B cell (primary cell): ENCODE results near the gene CHD9NB. TPM values are rescaled to one million over a fixed set of nuclear protein-coding genes. Genes with fewer than 3 reads are reported as not detected.

Source experiments
- ATAC-seq: fragments of 200-7000 bp; cut with Tn5 transposase; one replicate; pipeline ENCODE4 v1.10.0; 2021; ENCODE audit warnings: low read depth, mild to moderate bottlenecking, moderate number of reproducible peaks, moderate library complexity
- CTCF ChIA-PET: fragments of 350-600 bp; sonication (Branson Sonifier 250); formaldehyde crosslinking; loops from one replicate; lab custom pipeline; 2021; ENCODE audit warnings: antibody characterized with exemption, inconsistent platforms; lab: Charles Lee
- POLR2A ChIA-PET: fragments of 350-600 bp; sonication (Branson Sonifier 250); formaldehyde crosslinking; loops from one replicate; lab custom pipeline; 2021; ENCODE audit warnings: antibody characterized with exemption; lab: Charles Lee
- DNase-seq: peaks from one replicate; pipeline ENCODE4 v3.0.0; 2013
- H2AFZ ChIP-seq: 2 replicates; pipeline ENCODE4 v1.6.1; 2012; ENCODE audit warnings: mild to moderate bottlenecking, low read depth, low read length; ENCODE audit not compliant: insufficient read depth, poor library complexity, severe bottlenecking
- H3K27ac ChIP-seq, 2 donors: 1 replicate in 1 of 2; 2 replicates in 1 of 2; pipeline ENCODE4 v1.5.1; 2012 to 2013; ENCODE audit warnings: low read length in 2 of 2, mild to moderate bottlenecking in 2 of 2, moderate library complexity in 1 of 2
- H3K27me3 ChIP-seq, 4 experiments: fragments of 200-600 bp in 1 of 4; sonication (generic) in 1 of 4; replicated peaks in 1 of 4; 1 replicate in 2 of 4; 2 replicates in 2 of 4; pipeline versions ENCODE4 v1.6.1 to v1.7.0; 2013 to 2016; ENCODE audit warnings: low read length in 3 of 4, mild to moderate bottlenecking in 2 of 4, mixed read lengths in 1 of 4, moderate library complexity in 1 of 4; ENCODE audit not compliant: insufficient read depth in 4 of 4, control insufficient read depth in 3 of 4; ENCODE audit errors: control extremely low read depth in 1 of 4
- H3K36me3 ChIP-seq, 2 experiments: replicated peaks in 1 of 2; 1 replicate in 1 of 2; 2 replicates in 1 of 2; pipeline versions ENCODE4 v1.6.1 to v1.7.1; 2013; ENCODE audit warnings: low read length in 1 of 2; ENCODE audit not compliant: insufficient read depth in 2 of 2, control insufficient read depth in 1 of 2; ENCODE audit errors: control extremely low read depth in 1 of 2, extremely low read depth in 1 of 2
- H3K4me1 ChIP-seq, 2 donors: fragments of 200-600 bp in 1 of 2; sonication (generic) in 1 of 2; 1 replicate in 1 of 2; 2 replicates in 1 of 2; pipeline versions ENCODE4 v1.5.1 to v1.6.1; 2013 to 2017; ENCODE audit warnings: low read length in 2 of 2; ENCODE audit not compliant: control insufficient read depth in 2 of 2, insufficient read depth in 2 of 2
- H3K4me2 ChIP-seq: replicated peaks from 2 replicates; pipeline ENCODE3; 2012; ENCODE audit warnings: mild to moderate bottlenecking, low read depth, low read length; ENCODE audit not compliant: poor library complexity, severe bottlenecking
- H3K4me3 ChIP-seq, 5 experiments: fragments of 200-600 bp in 1 of 5; sonication (generic) in 1 of 5; 1 replicate in 3 of 5; 2 replicates in 2 of 5; pipeline versions ENCODE4 v1.5.1 to v1.7.0; 2011 to 2016; ENCODE audit warnings: low read length in 4 of 5, mild to moderate bottlenecking in 4 of 5, low read depth in 2 of 5, control low read depth in 1 of 5, moderate library complexity in 1 of 5; ENCODE audit not compliant: insufficient read depth in 1 of 5; ENCODE audit errors: control extremely low read depth in 1 of 5, extremely low read depth in 1 of 5
- H3K79me2 ChIP-seq: fragments of 200-600 bp; sonication (generic); one replicate; pipeline ENCODE4 v1.6.0; 2016; ENCODE audit warnings: low read length; ENCODE audit not compliant: control insufficient read depth, insufficient read depth
- H3K9ac ChIP-seq: fragments of 200-600 bp; sonication (generic); 2 replicates; pipeline ENCODE4 v1.6.1; 2017; ENCODE audit warnings: mild to moderate bottlenecking, low read length, moderate library complexity
- H3K9me3 ChIP-seq, 3 donors: one replicate each; pipeline versions ENCODE4 v1.6.1 to v1.7.1; 2013; ENCODE audit warnings: low read length in 2 of 3; ENCODE audit not compliant: control insufficient read depth in 2 of 3, insufficient read depth in 1 of 3; ENCODE audit errors: control extremely low read depth in 1 of 3
- H4K20me1 ChIP-seq: 2 replicates; pipeline ENCODE4 v1.6.0; 2012; ENCODE audit warnings: mild to moderate bottlenecking, low read length; ENCODE audit not compliant: insufficient read depth, control insufficient read depth, poor library complexity, severe bottlenecking
- H3K27ac Mint-ChIP-seq: one replicate; pipeline ENCODE4 v1.8.0; 2021; ENCODE audit warnings: mixed read lengths
- H3K27me3 Mint-ChIP-seq: one replicate; pipeline ENCODE4 v1.8.0; 2021; ENCODE audit warnings: mixed read lengths
- H3K4me1 Mint-ChIP-seq: one replicate; pipeline ENCODE4 v1.8.0; 2021; ENCODE audit warnings: mixed read lengths
- H3K4me3 Mint-ChIP-seq: one replicate; pipeline ENCODE4 v1.8.0; 2021; ENCODE audit warnings: mixed read lengths
- H3K9me3 Mint-ChIP-seq: one replicate; pipeline ENCODE4 v1.8.0; 2022; ENCODE audit warnings: mixed read lengths; ENCODE audit not compliant: insufficient read depth
- CTCF ChIP-seq: fragments of 200-600 bp; IDR thresholded peaks from one replicate; pipeline ENCODE4 v1.8.0; 2022; ENCODE audit warnings: antibody characterized with exemption, mild to moderate bottlenecking
- EZH2 ChIP-seq: IDR thresholded peaks from 2 replicates; pipeline ENCODE4 v1.6.1; 2012; ENCODE audit warnings: borderline replicate concordance, low read depth, mild to moderate bottlenecking, moderate library complexity, low read length; ENCODE audit not compliant: insufficient read depth, poor library complexity, severe bottlenecking
- WGBS: methylation state at CpG from one replicate; pipeline ENCODE4 v1.1.5; 2013; ENCODE audit warnings: missing lambda C conversion rate; ENCODE audit not compliant: insufficient coverage; 5-methylcytosine and 5-hydroxymethylcytosine counted together
- intact Hi-C: fragments of 100-400 bp; cut with micrococcal nuclease; formaldehyde crosslinking; loops from one replicate; pipeline ENCODE4 v1.10.0; 2022
- polyA plus RNA-seq: library from polyadenylated mRNA; depleted of rRNA; stranded (reverse); fragments of >200 nt; gene quantifications from 2 replicates; pipeline ENCODE4 v1.2.3, GENCODE V29; 2012
- total RNA-seq, 2 donors: library from RNA; stranded (reverse); fragments of 120-200 nt in 1 of 2; gene quantifications; 1 replicate in 1 of 2; 2 replicates in 1 of 2; pipeline versions ENCODE4 v1.2.3 to v1.2.4, GENCODE V29; 2013 to 2022

CHD9NB gene
- total and polyA plus RNA-seq, 2 donors (not counting 1 experiment from before 2014, with no cell fraction given), result not detected

- peak overlapping the region; percentile 79 for H3K4me2 ChIP-seq
- peak overlapping the region; percentile 72 to 93 for H3K27ac ChIP-seq
- POLR2A ChIA-PET, result interaction anchor here (0.8 to 1.8 kb wide), 5 partner anchors 9 to 84 kb away, joined by 3 to 9 read pairs (median 3); no protein-coding TSS in a partner anchor
These were observed 8.6 kb upstream of the CHD9NB start for GRCh38 chr16:53061256-53061655.

More at GRCh38 chr16:53061256-53061655, 8.6 kb upstream of the CHD9NB start:
- Mint-ChIP-seq H3K27me3 (no peaks in the 10 kb centered on the region), H3K4me1 (peaks cover 77% of the 10 kb centered on the region), H3K4me3 (peak overlapping the region; percentile 85), H3K27ac (peak overlapping the region; percentile 95), H3K9me3 (no peaks in the 10 kb centered on the region)
- H3K4me3 ChIP-seq, result peak overlapping the region; percentile 23 to 62 (median 35)
- no peak for TF ChIP-seq EZH2
- TF ChIP-seq CTCF, result no peak
- no peaks in the 10 kb centered on the region for H3K27me3 ChIP-seq
- CTCF ChIA-PET, result interaction anchor here (1.0 to 2.8 kb wide), 11 partner anchors 9 to 146 kb away, joined by 3 to 16 read pairs (median 6); no protein-coding TSS in a partner anchor
- no peaks in the 10 kb centered on the region for H4K20me1 ChIP-seq
- H3K79me2 ChIP-seq, result peaks cover 89% of the 10 kb centered on the region
- ATAC-seq (no peak), DNase-seq (no peak)
- no peaks in the 10 kb centered on the region for H3K9me3 ChIP-seq
- intact Hi-C loops, result loop anchor here (1.0 to 5.0 kb wide), 3 partner anchors 38 to 441 kb away; partner anchors contain the start of gene AKTIP
- no peak overlapping the region for H2AFZ ChIP-seq
- peaks cover 0 to 4% of the 10 kb centered on the region in 2 experiments for H3K36me3 ChIP-seq
- 50% methylated on average over 3 of the region's 5 CpGs for WGBS
- H3K9ac ChIP-seq, result peak overlapping the region; percentile 34
- peaks cover 83 to 100% of the 10 kb centered on the region in 2 donors for H3K4me1 ChIP-seq
